Measurements from ENCODE around the gene RBPJ. TPM values are rescaled to one million over a fixed set of nuclear protein-coding genes. Genes with fewer than 3 reads are reported as not detected.
"Not testable (repeated sequence)": the region's sequence is repeated elsewhere in the genome, so short reads cannot be mapped to it uniquely, and the experiment has no call there.

Gene RBPJ
- total RNA-seq, 6 experiments from 2014 or later: 60.9 to 71.7 (median 69.0) TPM

- peaks cover 16% of the 10 kb centered on the region for H3K36me3 Mint-ChIP-seq (ENCODE audit: low read depth)
- no peaks in the 10 kb centered on the region for H3K4me1 Mint-ChIP-seq (ENCODE audit: low read depth)
- no peak overlapping the region for H3K4me3 Mint-ChIP-seq
- no peak overlapping the region for H3K27ac Mint-ChIP-seq
- no peak for DNase-seq
- no peaks in the 10 kb centered on the region for H3K27me3 Mint-ChIP-seq (ENCODE audit: insufficient read depth)
- TF ChIP-seq, protein P1, sequence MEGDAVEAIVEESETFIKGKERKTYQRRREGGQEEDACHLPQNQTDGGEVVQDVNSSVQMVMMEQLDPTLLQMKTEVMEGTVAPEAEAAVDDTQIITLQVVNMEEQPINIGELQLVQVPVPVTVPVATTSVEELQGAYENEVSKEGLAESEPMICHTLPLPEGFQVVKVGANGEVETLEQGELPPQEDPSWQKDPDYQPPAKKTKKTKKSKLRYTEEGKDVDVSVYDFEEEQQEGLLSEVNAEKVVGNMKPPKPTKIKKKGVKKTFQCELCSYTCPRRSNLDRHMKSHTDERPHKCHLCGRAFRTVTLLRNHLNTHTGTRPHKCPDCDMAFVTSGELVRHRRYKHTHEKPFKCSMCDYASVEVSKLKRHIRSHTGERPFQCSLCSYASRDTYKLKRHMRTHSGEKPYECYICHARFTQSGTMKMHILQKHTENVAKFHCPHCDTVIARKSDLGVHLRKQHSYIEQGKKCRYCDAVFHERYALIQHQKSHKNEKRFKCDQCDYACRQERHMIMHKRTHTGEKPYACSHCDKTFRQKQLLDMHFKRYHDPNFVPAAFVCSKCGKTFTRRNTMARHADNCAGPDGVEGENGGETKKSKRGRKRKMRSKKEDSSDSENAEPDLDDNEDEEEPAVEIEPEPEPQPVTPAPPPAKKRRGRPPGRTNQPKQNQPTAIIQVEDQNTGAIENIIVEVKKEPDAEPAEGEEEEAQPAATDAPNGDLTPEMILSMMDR (IDR thresholded peaks at IDR 0.05): no peak
- peaks cover 18% of the 10 kb centered on the region for H3K9me3 Mint-ChIP-seq
Observed at GRCh38 chr4:26311633-26312032, 9.2 kb upstream of the RBPJ start.

DNA sequence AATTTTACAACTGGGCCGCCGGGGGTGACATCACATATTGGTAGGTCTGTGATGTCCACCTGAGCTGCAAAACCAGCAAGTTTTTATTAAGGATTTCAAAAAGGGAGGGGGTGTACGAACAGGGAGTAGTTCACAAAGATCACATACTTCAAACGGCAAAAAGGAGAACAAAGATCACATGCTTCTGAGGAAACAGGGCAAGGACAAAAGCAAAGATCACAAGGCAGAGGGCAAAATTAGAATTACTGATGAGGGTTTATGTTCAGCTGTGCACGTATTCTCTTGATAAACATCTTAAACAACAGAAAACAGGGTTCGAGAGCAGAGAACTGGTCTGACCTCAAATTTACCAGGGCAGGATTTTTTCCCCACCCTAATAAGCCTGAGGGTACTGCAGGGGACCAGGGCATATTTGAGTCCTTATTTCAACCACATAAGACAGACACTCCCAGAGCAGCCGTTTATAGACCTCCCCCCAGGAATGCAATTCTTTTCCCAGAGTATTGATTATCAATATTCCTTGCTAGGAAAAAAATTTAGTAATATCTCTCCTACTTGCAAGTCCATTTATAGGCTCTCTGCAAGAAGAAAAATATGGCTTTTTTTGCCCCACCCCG, 5.4 kb upstream of the RBPJ start:
- peaks cover 30% of the 10 kb centered on the region for H3K36me3 Mint-ChIP-seq (ENCODE audit: low read depth)
- H3K9me3 Mint-ChIP-seq: peaks cover 34% of the 10 kb centered on the region

GRCh38 chr4:26317766-26318165, 3.0 kb upstream of the RBPJ start:
- H3K4me3 Mint-ChIP-seq: no peak overlapping the region; the same call in 1 of the 2 replicates
- DNase-seq: no peak
- no peaks in the 10 kb centered on the region for H3K27me3 Mint-ChIP-seq (ENCODE audit: insufficient read depth)
- peaks cover 26% of the 10 kb centered on the region for H3K4me1 Mint-ChIP-seq (ENCODE audit: low read depth)
- H3K9me3 Mint-ChIP-seq: peaks cover 34% of the 10 kb centered on the region
- H3K36me3 Mint-ChIP-seq (ENCODE audit: low read depth): peaks cover 34% of the 10 kb centered on the region
- TF ChIP-seq, protein P1 (IDR thresholded peaks at IDR 0.05): no peak
- H3K27ac Mint-ChIP-seq: no peak overlapping the region

More for the DNA sequence above, 5.4 kb upstream of the RBPJ start:
- not testable (repeated sequence) for H3K4me3 Mint-ChIP-seq; H3K27me3 Mint-ChIP-seq (ENCODE audit: insufficient read depth); H3K27ac Mint-ChIP-seq; DNase-seq
- peaks cover 17% of the 10 kb centered on the region for H3K4me1 Mint-ChIP-seq (ENCODE audit: low read depth)

DNA sequence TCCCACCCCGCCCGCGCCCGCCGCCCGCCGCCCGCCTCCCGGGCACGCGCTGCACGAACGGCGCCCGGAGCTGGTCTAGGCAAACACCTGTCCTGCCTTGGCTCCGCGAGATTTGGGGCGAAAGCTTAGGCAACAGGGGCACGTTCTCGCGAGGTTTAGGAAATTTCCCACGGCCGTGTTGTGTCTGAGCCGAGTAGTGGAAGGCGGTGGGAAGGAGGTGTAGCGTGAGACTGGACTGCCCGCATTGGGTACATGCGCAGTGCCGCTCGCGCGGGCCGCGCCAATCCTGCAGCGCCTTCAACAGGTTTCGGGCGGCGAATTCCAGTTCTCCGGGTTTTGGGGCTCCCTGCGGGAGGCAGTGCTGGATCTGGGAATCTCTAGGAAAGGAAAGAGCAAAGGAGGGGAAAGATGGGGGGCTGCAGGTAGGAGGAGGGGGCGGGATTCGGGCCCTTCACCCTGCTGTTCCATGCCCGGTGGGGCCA, 1.3 kb upstream of the RBPJ start:
- H3K4me3 Mint-ChIP-seq: peak overlapping the region; percentile 92
- peaks cover 30% of the 10 kb centered on the region for H3K36me3 Mint-ChIP-seq (ENCODE audit: low read depth)
- DNase-seq: peak; percentile 100
- H3K27ac Mint-ChIP-seq: peak overlapping the region; percentile 97
- H3K9me3 Mint-ChIP-seq: peaks cover 30% of the 10 kb centered on the region
- H3K4me1 Mint-ChIP-seq (ENCODE audit: low read depth): peaks cover 44% of the 10 kb centered on the region
- TF ChIP-seq, protein P1 (IDR thresholded peaks at IDR 0.05): no peak
- H3K27me3 Mint-ChIP-seq (ENCODE audit: insufficient read depth): no peaks in the 10 kb centered on the region

GRCh38 chr4:26319949-26320537, 771 bp upstream of the RBPJ start:
- DNase-seq: peak; percentile 28
- Mint-ChIP-seq H3K36me3 (ENCODE audit: low read depth) (peaks cover 27% of the 10 kb centered on the region), H3K4me1 (ENCODE audit: low read depth) (peaks cover 48% of the 10 kb centered on the region), H3K4me3 (peak overlapping the region; percentile 92), H3K9me3 (peaks cover 26% of the 10 kb centered on the region), H3K27me3 (ENCODE audit: insufficient read depth) (no peaks in the 10 kb centered on the region), H3K27ac (peak overlapping the region; percentile 97)
- TF ChIP-seq, protein P1 (IDR thresholded peaks at IDR 0.05): no peak
